ENCODE results near the gene LITAFD. TPM values are rescaled to one million over a fixed set of nuclear protein-coding genes. Genes with fewer than 3 reads are reported as not detected.

The LITAFD gene
- total RNA-seq, 4 donors from 2014 or later: not detected

DNA sequence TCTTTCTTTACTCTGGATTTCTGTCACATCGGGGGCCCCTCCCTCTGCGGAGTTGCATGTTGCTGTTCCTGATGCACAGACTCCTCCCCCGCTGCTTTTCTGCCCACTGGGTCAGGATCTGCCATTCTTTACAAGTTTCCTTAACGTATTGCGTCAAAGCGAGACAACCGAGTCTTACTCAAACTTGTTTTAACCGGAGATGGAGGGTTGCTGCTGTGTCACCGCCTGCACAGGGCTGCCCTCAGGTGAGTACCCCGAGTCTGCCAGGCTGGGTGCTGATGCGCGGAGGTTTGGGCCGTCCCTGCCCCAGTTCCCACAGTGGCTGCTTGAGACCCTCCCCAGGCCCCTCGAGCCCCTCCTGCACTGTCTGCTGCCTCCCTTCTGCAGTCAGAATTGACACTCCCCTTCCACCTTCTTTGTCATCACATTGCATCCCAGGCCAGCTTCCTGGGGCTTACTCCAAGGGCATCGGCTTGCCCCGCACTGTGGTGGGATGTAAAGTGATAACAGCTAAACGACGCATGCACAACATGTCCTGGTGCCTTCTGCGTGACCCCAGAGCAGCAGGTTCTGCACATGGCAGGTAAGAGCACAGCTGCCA lies 32.6 kb upstream of the LITAFD start:
- intact Hi-C loops (cut with DNase I): no loop called here
- no peaks in the 10 kb centered on the region for H3K9me3 ChIP-seq
- no peak overlapping the region for H3K4me3 ChIP-seq
- TF ChIP-seq, protein P1, sequence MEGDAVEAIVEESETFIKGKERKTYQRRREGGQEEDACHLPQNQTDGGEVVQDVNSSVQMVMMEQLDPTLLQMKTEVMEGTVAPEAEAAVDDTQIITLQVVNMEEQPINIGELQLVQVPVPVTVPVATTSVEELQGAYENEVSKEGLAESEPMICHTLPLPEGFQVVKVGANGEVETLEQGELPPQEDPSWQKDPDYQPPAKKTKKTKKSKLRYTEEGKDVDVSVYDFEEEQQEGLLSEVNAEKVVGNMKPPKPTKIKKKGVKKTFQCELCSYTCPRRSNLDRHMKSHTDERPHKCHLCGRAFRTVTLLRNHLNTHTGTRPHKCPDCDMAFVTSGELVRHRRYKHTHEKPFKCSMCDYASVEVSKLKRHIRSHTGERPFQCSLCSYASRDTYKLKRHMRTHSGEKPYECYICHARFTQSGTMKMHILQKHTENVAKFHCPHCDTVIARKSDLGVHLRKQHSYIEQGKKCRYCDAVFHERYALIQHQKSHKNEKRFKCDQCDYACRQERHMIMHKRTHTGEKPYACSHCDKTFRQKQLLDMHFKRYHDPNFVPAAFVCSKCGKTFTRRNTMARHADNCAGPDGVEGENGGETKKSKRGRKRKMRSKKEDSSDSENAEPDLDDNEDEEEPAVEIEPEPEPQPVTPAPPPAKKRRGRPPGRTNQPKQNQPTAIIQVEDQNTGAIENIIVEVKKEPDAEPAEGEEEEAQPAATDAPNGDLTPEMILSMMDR (IDR thresholded peaks at IDR 0.05): no peak
- no peak for TF ChIP-seq POLR2A (IDR thresholded peaks at IDR 0.05)
- WGBS, 2 donors: 67 to 70% methylated on average over 12 to 16 of the region's 19 CpGs
- no peaks in the 10 kb centered on the region for H3K27me3 ChIP-seq
- peak overlapping the region; percentile 76 to 85 (median 78) for H3K27ac ChIP-seq
- DNase-seq: no peak
- H3K36me3 ChIP-seq: peaks cover 7 to 64% (median 9%) of the 10 kb centered on the region in 3 donors
- H3K4me1 ChIP-seq: peaks cover 10 to 72% (median 32%) of the 10 kb centered on the region in 3 donors

- no peak for DNase-seq
- H3K36me3 ChIP-seq: peaks cover 12 to 73% (median 12%) of the 10 kb centered on the region in 3 donors
- TF ChIP-seq, protein P1 (IDR thresholded peaks at IDR 0.05): no peak
- TF ChIP-seq POLR2A (IDR thresholded peaks at IDR 0.05): no peak
- H3K27me3 ChIP-seq: no peaks in the 10 kb centered on the region
- no peak overlapping the region for H3K4me3 ChIP-seq
- H3K9me3 ChIP-seq: no peaks in the 10 kb centered on the region
- H3K27ac ChIP-seq: peak overlapping the region; percentile 76 to 85 (median 78)
- peaks cover 10 to 70% (median 32%) of the 10 kb centered on the region in 3 donors for H3K4me1 ChIP-seq
- 17 to 18% methylated on average over 11 of the region's 11 CpGs for WGBS, 2 donors
- intact Hi-C loops (cut with DNase I): no loop called here
Measured at GRCh38 chr16:8850279-8850885, 31.8 kb upstream of the LITAFD start.

DNA sequence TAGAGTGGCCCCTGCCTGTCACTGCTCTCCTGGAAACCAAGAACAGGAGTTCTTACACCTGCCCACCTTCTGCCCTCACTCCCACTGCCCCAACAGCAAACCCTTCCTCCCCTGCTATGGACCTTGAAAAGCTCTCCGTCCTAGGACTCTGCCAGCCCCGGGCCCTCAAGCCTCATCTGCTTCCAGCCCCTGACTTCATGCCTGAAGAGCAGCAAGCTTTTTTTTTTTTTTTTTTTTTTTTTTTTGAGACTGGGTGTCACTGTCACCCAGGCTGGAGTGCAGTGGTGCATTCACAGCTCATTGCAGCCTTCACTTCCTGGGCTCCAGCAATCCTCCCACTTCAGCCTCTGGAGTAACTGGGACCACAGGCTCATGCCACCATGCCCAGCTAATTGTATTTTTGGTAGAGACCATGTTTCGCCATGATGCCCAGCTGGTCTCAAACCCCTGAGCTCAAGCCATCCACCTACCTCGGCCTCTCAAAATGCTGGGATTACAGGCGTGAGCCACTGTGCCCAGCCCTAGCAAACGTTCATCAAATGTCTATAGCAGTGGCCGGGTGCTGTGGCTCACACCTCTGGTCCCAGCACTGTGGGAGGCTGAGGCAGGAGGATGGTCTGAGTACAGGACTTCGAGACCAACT lies 30.3 kb upstream of the LITAFD start:
- Histone ChIP-seq H3K27ac (peak overlapping the region; percentile 62 to 79 (median 77)), H3K27me3 (no peaks in the 10 kb centered on the region), H3K4me3 (no peak overlapping the region), H3K9me3 (no peaks in the 10 kb centered on the region), H3K4me1 (peaks cover 10 to 56% (median 32%) of the 10 kb centered on the region in 3 donors), H3K36me3 (peaks cover 21 to 82% (median 27%) of the 10 kb centered on the region in 3 donors)
- no peak for TF ChIP-seq POLR2A (IDR thresholded peaks at IDR 0.05)
- TF ChIP-seq, protein P1 (IDR thresholded peaks at IDR 0.05): no peak
- DNase-seq: no peak
- 90 to 93% methylated on average over 2 to 8 of the region's 8 CpGs for WGBS, 2 donors
- intact Hi-C loops (cut with DNase I): no loop called here

DNA sequence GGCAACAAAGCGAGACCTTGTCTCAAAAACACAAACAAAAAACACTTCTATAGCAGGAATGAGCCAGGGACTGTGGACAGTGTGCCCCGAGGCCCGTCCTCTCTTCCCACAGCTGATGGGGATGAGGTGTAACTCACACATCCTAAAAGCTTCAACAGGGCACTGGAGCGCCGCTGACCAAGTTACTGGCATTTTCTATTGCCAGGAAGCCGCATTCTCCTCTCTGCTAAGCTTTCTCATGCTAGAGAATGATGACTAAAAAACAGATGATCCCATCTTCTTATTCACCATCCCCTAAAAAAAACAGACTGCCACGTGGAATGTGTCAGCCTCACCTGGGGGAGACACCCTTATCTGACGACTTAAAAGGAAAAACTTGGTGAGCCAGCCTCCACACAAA lies 29.6 kb upstream of the LITAFD start:
- WGBS, 2 donors: 55 to 68% methylated on average over 8 of the region's 8 CpGs
- H3K27me3 ChIP-seq: no peaks in the 10 kb centered on the region
- no peak overlapping the region for H3K4me3 ChIP-seq
- no peaks in the 10 kb centered on the region for H3K9me3 ChIP-seq
- no peak for TF ChIP-seq POLR2A (IDR thresholded peaks at IDR 0.05)
- TF ChIP-seq, protein P1 (IDR thresholded peaks at IDR 0.05): no peak
- peaks cover 21 to 82% (median 29%) of the 10 kb centered on the region in 3 donors for H3K36me3 ChIP-seq
- intact Hi-C loops (cut with DNase I): no loop called here
- peak overlapping the region; percentile 53 to 79 (median 77) for H3K27ac ChIP-seq
- no peak for DNase-seq
- peaks cover 10 to 56% (median 32%) of the 10 kb centered on the region in 3 donors for H3K4me1 ChIP-seq

- TF ChIP-seq POLR2A (IDR thresholded peaks at IDR 0.05): no peak
- TF ChIP-seq, protein P1 (IDR thresholded peaks at IDR 0.05): no peak
- H3K36me3 ChIP-seq: peaks cover 18 to 80% (median 32%) of the 10 kb centered on the region in 3 donors
- WGBS, 2 donors: 84 to 88% methylated on average over 5 to 6 of the region's 7 CpGs
- intact Hi-C loops (cut with DNase I): no loop called here
- H3K9me3 ChIP-seq: no peaks in the 10 kb centered on the region
- H3K4me3 ChIP-seq: no peak overlapping the region
- H3K27me3 ChIP-seq: no peaks in the 10 kb centered on the region
- peak overlapping the region in 3 of 4 donors; percentile 53 to 78 (median 76) for H3K27ac ChIP-seq
- DNase-seq: no peak
- H3K4me1 ChIP-seq: peaks cover 10 to 58% (median 32%) of the 10 kb centered on the region in 3 donors
Measured at GRCh38 chr16:8853150-8853549, 29.0 kb upstream of the LITAFD start.
